GM21526 (cell line): ENCODE results near the gene UBXN1.
A peak's percentile ranks its signal among the peaks of the same experiment; 100 is the strongest.

Source experiments
- ATAC-seq: cut with Tn5 transposase; IDR thresholded peaks from one replicate; pipeline ENCODE4 v1.9.1; 2021; ENCODE audit warnings: moderate library complexity; ENCODE audit not compliant: unreplicated experiment, low FRiP score

The UBXN1 gene, protein sequence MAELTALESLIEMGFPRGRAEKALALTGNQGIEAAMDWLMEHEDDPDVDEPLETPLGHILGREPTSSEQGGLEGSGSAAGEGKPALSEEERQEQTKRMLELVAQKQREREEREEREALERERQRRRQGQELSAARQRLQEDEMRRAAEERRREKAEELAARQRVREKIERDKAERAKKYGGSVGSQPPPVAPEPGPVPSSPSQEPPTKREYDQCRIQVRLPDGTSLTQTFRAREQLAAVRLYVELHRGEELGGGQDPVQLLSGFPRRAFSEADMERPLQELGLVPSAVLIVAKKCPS

DNA sequence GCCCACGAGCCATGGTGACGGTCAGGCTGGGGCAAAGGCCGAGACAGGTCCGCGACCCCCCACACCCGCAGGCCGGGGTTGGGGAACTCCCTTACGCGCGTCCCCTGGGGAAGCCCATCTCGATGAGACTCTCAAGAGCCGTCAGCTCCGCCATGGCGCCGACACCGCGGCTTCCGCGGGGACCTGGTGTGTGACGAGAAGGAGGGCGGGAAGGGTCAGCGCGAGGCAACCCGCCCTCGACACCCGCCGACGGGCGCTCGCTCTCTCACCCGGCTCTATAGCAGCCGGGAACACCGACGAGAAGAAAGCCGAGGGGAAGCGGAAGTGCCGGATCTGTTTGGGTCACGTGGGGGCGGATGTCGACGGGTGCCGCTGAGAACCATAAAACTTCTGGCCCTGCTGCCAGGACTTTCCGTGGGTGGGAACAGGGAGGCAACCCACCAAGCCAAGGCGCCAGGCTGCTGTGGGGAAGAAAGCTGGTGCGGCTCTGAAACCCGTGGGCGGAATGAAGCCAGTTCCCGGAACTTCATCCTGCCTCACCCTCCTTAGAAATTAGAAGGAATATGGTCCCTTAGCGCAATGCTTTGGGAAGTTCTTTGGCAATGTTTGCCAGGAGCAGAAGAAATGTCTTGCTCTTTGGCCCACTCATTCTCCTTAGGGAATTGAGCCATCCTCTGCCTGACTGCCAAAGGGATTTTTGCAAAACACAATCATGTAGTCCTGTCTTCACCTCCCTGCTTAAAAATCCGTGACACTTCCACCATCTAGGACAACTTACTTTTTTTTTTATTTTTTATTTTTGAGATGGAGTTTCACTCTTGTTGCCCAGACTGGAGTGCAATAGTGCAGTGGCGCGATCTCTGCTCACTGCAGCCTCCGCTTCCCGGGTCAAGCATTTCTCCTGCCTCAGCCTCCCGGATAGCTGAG, at the start of gene UBXN1:
Gene UBXN1, minus strand, starts transcription at position 304 of the 927 bp plus-strand sequence. Its CDS starts 150 bp downstream, at position 154.
- ATAC-seq: no peak

GRCh38 chr11:62728171-62728988, 49.5 kb upstream of the UBXN1 start, which contains the start of gene TTC9C:
TTC9C (plus strand) TSS chr11:62728486; CDS start chr11:62728849, 363 bp downstream.
- peak; percentile 15 for ATAC-seq

DNA sequence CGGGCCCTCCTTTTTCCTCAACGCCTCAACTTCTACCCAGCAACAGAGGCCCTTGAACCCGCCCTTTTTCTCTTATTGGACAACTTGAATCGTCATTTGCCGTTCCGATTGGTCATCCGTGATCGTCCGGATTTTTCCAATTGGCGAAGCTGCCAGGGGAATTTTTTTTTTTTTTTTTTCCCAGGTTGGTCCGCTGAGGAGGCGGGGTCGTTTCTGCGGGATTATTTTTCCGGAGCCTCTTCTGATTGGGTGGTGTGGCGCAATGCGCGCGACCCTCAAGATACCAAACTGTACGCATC, 48.9 kb upstream of the UBXN1 start:
- peak; percentile 48 for ATAC-seq

DNA sequence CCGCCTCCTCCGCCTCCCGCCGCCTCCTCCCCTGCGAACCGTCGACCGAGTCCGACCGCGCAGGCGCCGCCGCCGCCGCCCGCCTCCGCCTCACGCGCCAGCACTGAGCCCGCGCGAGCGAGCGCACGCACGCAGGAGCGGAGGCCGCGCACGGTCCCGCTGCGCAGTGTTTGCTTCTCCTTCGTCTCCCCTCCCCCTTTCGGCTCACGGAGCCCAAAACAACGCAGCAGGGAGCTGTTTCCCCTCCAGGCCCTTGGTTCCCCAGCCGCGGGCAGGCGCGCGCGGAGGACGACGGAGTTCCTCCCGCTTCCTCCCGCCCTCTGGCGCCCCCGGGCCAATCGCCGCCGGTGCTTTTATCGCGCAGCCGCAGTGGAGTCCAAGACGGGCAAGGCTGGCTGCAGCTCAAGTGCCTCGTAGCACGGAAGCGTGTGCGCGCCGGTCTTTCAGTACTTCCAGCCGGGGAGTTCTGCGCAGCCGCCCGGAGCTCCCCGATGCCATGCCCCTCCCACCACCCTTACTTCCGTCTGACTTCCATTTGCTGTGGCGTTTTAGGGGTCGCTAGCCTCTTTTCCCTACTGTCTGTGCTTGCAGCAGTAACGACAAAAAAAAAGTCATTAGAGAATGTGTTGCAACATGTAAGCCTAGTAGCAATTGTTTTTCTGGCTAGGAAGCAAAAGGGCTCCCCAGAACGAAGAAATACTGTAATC, 48.4 kb upstream of the UBXN1 start, which contains the start of gene HNRNPUL2:
Gene HNRNPUL2, minus strand, starts transcription at position 293 of the 707 bp plus-strand sequence. CDS start 301 bp downstream, outside the sequence.
- peak; percentile 58 for ATAC-seq

DNA sequence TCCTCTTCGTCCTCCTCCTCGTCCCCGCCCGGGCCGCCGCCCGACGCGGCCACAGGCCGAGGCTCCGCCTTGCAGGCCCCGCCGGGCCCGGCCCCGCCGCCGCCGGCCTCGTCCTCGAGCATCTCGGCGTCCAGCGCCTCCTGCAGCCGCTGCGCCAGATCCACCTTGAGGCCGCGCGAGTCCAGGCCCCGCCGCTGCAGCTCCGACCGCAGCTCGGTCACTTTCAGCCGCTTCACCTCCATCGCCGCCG, 48.0 kb upstream of the UBXN1 start:
- peak; percentile 0 for ATAC-seq

- ATAC-seq: peak; percentile 1
Measured at GRCh38 chr11:62726156-62726914, 47.5 kb upstream of the UBXN1 start.

GRCh38 chr11:62725646-62726045, 46.8 kb upstream of the UBXN1 start:
- no peak for ATAC-seq

DNA sequence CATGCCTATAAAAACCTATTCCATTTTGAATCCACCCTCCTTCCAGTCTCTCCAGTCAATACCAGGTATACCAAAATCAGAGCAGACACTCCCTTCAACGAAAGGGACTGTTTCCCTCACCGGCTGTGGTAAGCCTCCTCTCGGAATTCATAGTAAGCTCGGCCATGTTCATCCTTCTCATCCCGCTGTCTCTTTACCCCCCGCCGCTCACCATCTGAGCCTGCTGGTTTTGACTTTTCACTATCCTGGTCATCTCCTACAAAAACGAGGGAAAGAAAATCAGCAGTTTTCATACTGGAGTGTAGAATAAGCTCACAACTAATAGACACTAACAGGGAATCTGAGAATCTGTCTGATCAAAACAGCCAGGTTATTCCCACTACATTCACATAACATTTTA, 45.3 kb upstream of the UBXN1 start:
- ATAC-seq: no peak

GRCh38 chr11:62721994-62722393, 43.1 kb upstream of the UBXN1 start:
- no peak for ATAC-seq

- ATAC-seq: no peak
Measured at GRCh38 chr11:62719302-62719978, 40.6 kb upstream of the UBXN1 start.

DNA sequence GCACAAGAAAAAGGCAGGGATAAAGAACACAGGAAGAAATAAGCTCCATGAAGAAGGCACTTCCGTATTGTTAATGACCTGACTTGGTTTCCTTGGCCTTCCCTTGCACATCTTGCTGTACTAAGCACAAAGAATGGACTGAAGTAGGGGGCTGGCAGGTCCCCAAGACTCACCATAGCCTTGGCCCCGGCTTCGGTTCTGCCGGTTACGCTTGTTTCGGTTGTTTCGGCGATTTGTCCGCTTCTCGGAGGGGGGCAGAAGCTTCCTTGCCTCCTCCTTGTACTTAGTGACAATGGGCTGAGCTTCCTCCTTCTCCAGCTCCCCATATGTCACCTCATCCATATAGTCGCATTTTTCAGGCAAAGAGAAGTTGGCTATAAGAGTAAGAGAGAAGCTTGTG, 37.9 kb upstream of the UBXN1 start:
- no peak for ATAC-seq

GRCh38 chr11:62716206-62716605, 37.3 kb upstream of the UBXN1 start:
- ATAC-seq: no peak

GRCh38 chr11:62715150-62716130, 36.6 kb upstream of the UBXN1 start:
- no peak for ATAC-seq

DNA sequence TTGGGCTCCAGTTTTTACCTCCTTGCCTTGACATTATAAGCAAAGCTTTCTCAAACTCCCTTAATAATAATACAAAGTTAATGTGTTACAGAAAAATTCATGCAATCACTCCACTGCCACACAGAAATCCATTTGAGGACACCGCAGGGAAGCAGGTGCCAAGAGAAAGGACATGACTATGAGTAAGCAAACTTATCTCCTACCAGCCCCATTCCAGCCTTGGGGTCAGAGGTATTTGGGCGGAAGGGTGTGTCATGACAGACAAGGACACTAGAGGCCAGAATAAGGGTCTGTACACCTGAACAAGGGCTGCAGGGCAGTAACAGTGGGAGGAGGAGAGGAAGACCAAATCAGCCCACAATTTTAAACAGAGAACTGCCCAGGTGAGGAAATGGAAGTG, 34.5 kb upstream of the UBXN1 start:
- no peak for ATAC-seq

DNA sequence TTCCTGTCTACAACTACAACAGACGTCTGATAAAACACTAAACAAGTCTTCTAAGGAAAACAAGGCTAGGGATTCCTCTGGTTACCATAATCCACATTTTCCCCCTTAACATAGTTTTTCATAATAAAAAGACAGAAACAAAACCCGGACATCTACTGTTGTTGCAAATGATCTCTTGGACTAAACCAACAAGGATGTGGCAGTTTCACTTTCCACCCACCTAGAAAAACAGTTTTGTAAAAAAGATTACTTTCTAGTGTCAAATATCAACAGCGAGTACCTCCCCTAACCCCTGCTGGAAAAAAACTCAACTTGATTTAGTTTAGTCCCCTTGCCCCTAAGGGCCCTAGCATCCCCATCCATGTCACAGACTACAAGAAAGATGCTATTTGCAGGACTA, 34.0 kb upstream of the UBXN1 start:
- no peak for ATAC-seq

DNA sequence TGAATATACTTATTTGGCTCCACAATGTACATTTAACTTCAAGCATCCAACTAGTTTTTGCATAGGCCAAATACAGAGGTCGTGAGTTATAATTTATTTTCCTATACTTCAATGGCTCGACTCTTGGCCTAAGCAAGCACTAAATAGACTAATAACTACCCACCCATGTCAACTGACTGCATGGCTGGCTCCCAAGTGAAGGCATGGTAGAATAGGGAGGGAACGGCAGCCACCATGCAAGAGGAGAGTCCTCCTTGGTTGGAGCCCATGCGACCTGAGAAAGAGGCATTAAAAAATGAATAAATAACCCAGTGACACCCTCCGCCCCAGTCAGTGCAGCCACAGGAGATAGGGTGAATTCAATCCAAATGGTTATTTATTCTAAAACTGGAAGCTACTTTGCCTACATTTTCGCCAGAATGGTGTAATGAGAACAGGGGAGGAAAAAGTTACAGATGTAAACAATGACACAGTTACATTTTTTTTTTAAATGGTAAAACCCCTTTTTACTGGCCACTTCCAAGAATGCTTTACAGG, 33.5 kb upstream of the UBXN1 start:
- no peak for ATAC-seq

DNA sequence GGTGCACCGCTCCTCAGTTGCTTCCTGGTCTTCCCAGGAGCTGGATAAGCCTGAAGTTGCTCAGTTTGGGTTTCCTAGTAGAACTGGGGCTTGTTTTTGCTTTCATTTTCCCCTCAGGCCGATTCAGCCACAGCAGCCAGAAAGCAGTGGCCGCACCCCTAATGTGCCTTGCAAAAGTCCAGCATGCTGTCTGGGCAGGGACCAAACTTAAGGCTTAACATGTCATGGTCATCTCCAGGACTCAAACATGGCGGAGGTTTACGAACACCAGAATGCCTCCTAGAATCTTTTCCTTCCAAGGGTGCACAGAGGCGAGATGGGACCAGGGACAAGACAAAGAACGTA, 31.1 kb upstream of the UBXN1 start:
- ATAC-seq: no peak
